Fibroblast of pulmonary artery (primary cell): ENCODE data around the gene ELMOD3.
"Not testable (repeated sequence)": the region's sequence is repeated elsewhere in the genome, so short reads cannot be mapped to it uniquely, and the experiment has no call there.

Experiments
- DNase-seq: peaks from one replicate; pipeline ENCODE4 v3.0.0-alpha.2; 2010; ENCODE audit warnings: low read depth
- H3K4me3 ChIP-seq: replicated peaks from 2 replicates; pipeline ENCODE4 v1.5.1; 2011; ENCODE audit warnings: low read depth, mild to moderate bottlenecking, control low read depth, low read length, moderate library complexity
- CTCF ChIP-seq: IDR thresholded peaks from 2 replicates; pipeline ENCODE4 v1.5.1; 2011; ENCODE audit warnings: mild to moderate bottlenecking, control low read depth, low read length, inconsistent platforms; ENCODE audit errors: missing control alignments

ELMOD3 gene

GRCh38 chr2:85405201-85406059, 50.9 kb downstream of the ELMOD3 start:
- no peak overlapping the region for H3K4me3 ChIP-seq
- no peak for DNase-seq
- no peak for TF ChIP-seq CTCF

- DNase-seq, result no peak
- TF ChIP-seq CTCF, result no peak
- no peak within 1 kb of the TSS for H3K4me3 ChIP-seq
Measured at GRCh38 chr2:85409845-85410583, 55.4 kb downstream of the ELMOD3 start, which contains the start of gene CAPG. Gene CAPG (minus strand): TSS chr2:85410366. CDS start chr2:85402145, 8,221 bp downstream.

- no peak for DNase-seq
- no peak for TF ChIP-seq CTCF
- no peak overlapping the region for H3K4me3 ChIP-seq
Measured at GRCh38 chr2:85410584-85411404, 56.2 kb downstream of the ELMOD3 start.

GRCh38 chr2:85411405-85411748, 56.8 kb downstream of the ELMOD3 start:
- DNase-seq, result no peak
- H3K4me3 ChIP-seq, result no peak overlapping the region
- no peak for TF ChIP-seq CTCF

GRCh38 chr2:85413592-85414420, 59.2 kb downstream of the ELMOD3 start:
- DNase-seq, result peak; percentile 53
- peak overlapping the region; percentile 60 for H3K4me3 ChIP-seq
- TF ChIP-seq CTCF, result no peak

GRCh38 chr2:85414421-85414759, 59.8 kb downstream of the ELMOD3 start:
- not testable (repeated sequence) for H3K4me3 ChIP-seq, DNase-seq
